RWPE1 (cell line): ENCODE data around the gene NR5A1.

Source experiments
- CTCF ChIA-PET: fragments of 350-600 bp; sonication (Branson Sonifier 250); formaldehyde crosslinking; extraction: SDS; loops from one replicate; lab custom pipeline; 2021; lab: Yijun Ruan, JAX
- POLR2A ChIA-PET: fragments of 400-600 bp; formaldehyde crosslinking; extraction: SDS; loops from one replicate; lab custom pipeline; 2020; ENCODE audit warnings: antibody characterized with exemption; ENCODE audit not compliant: low non-redundant PET; lab: Yijun Ruan, JAX
- DNase-seq: peaks from one replicate; pipeline ENCODE4 v3.0.0; 2012; ENCODE audit warnings: low spot score
- H3K27ac ChIP-seq: fragments of 450-650 bp; 2 replicates; pipeline ENCODE4 v1.5.1; 2017
- TF ChIP-seq, protein P1 (sequence below): fragments of 450-650 bp; conservative IDR thresholded peaks from 2 replicates; pipeline ENCODE4 v1.5.1; 2017; ENCODE audit warnings: low read depth, mild to moderate bottlenecking

NR5A1 gene

DNA sequence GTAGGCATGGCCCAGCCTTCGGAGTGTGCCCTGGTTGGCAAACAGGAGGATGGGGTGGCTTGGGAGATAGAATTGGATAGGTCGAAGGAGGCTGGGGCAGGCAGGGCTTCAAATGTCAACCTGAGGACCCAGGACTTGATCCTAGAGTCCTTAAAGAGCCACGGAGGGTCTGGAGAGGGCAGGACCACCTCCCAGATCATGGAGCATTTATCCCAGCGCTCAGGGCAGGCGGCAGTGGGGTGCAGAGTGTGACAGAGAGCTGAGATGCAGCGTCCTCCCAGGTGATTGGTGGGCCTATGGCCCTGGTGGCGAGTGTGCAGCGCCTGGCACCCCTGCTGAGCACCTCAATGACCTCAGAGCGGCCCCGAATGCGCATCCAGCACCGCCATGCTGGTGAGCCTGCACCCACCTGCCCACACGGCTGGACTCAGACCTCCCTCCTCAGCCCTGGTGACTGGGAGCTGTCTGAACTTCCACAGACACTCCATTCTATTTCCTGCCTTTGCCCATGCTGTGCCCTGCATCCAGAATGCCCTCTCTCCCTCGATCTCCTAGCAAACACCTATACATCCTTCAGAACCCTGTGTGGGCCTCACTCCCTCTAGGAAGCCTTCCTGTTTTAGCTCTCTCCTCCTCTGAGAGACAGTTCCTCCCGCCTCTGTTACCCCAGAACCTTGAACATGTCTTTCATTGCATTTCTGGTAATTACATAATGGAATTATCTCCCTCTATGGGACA lies 50.7 kb downstream of the NR5A1 start:
- CTCF ChIA-PET = interaction anchor here (0.6 to 1.0 kb wide), 2 partner anchors 330 to 392 kb away, joined by 4 to 5 read pairs; no protein-coding TSS in a partner anchor
- POLR2A ChIA-PET = no interaction called here
- TF ChIP-seq, protein P1, sequence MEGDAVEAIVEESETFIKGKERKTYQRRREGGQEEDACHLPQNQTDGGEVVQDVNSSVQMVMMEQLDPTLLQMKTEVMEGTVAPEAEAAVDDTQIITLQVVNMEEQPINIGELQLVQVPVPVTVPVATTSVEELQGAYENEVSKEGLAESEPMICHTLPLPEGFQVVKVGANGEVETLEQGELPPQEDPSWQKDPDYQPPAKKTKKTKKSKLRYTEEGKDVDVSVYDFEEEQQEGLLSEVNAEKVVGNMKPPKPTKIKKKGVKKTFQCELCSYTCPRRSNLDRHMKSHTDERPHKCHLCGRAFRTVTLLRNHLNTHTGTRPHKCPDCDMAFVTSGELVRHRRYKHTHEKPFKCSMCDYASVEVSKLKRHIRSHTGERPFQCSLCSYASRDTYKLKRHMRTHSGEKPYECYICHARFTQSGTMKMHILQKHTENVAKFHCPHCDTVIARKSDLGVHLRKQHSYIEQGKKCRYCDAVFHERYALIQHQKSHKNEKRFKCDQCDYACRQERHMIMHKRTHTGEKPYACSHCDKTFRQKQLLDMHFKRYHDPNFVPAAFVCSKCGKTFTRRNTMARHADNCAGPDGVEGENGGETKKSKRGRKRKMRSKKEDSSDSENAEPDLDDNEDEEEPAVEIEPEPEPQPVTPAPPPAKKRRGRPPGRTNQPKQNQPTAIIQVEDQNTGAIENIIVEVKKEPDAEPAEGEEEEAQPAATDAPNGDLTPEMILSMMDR = no peak
- no peak overlapping the region for H3K27ac ChIP-seq
- no peak for DNase-seq

DNA sequence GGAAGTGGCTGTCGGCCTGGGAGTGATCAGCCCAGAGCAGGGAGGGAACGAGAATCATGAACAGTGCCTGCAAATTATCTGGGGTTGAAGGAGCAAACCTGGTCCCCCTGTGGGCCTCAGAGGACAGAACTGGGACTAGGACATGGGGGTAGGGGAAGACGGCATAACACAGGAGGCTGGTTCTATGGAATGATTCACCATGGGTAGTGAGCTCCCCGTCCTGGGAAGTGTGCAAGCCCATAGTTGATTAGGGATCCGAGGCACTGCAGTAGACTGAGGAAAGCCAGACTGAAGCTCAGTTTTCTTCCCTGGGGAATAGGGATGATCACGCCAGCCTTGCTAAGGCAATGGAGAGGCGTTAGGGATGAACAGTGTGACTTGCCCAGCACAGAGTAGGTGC lies 51.4 kb downstream of the NR5A1 start:
- TF ChIP-seq, protein P1 = no peak
- ChIA-PET POLR2A (no interaction called here), CTCF (interaction anchor here (1.0 kb wide), 1 partner anchor 329 kb away, joined by 4 read pairs; no protein-coding TSS in a partner anchor)
- DNase-seq = no peak
- no peak overlapping the region for H3K27ac ChIP-seq

DNA sequence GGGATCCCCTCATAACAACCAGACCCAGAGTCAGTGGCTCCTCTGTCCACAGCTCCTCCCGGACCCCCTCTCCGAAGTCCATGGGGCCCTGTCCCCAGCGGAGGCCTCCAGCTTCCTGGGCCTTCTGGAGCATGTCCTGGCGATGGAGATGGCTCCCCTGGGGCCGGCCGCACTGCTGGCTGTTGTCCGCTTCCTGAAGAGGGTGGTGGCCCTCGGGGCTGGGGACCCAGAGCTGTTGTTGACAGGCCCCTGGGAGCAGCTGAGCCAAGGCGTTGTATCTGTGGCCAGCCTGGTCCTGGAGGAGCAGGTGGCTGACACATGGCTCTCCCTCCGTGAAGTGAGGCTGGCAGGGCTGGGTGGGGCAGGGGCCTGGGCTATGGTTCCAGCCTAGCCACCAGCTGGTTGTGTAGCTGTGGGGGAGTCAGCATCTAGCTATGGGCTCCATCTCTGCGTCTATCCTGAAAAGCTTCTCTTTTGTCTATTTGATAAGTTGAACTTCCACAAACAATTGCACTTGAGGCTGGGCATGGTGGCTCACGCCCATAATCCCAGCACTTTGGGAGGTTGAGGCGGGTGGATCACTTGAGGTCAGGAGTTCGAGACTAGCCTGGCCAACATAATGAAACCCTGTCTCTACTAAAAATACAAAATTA lies 52.3 kb downstream of the NR5A1 start:
- TF ChIP-seq, protein P1 = no peak
- H3K27ac ChIP-seq = no peak overlapping the region
- POLR2A ChIA-PET = interaction anchor here (0.6 kb wide), 1 partner anchor 15 kb away, joined by 3 read pairs; no protein-coding TSS in a partner anchor
- no peak for DNase-seq
- CTCF ChIA-PET = interaction anchor here (0.6 kb wide), 1 partner anchor 1090 kb away, joined by 3 read pairs; no protein-coding TSS in a partner anchor

DNA sequence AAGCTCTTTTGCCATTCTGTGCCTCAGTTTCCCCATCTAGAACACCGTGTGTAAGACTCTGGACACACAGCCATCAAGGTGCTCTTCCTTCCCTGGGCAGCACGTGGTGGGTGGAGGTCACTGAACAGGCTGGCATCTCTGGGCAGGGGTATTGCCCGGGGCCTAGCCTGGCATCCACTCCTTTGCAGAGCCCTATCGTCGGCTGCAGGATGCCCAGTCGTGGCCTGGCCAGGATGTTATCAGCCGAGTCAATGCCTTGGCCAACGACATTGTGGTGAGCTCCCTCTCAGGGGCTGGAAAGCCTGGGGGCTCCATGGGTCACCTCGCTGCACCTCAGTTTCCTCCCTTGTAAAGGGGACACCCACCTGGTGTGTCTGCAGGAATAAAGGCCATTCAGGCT lies 52.9 kb downstream of the NR5A1 start:
- no peak for DNase-seq
- CTCF ChIA-PET = interaction anchor here (0.6 to 0.9 kb wide), 4 partner anchors 10 to 1776 kb away, joined by 3 to 4 read pairs (median 3); no protein-coding TSS in a partner anchor
- TF ChIP-seq, protein P1 = no peak
- no peak overlapping the region for H3K27ac ChIP-seq
- POLR2A ChIA-PET = no interaction called here

DNA sequence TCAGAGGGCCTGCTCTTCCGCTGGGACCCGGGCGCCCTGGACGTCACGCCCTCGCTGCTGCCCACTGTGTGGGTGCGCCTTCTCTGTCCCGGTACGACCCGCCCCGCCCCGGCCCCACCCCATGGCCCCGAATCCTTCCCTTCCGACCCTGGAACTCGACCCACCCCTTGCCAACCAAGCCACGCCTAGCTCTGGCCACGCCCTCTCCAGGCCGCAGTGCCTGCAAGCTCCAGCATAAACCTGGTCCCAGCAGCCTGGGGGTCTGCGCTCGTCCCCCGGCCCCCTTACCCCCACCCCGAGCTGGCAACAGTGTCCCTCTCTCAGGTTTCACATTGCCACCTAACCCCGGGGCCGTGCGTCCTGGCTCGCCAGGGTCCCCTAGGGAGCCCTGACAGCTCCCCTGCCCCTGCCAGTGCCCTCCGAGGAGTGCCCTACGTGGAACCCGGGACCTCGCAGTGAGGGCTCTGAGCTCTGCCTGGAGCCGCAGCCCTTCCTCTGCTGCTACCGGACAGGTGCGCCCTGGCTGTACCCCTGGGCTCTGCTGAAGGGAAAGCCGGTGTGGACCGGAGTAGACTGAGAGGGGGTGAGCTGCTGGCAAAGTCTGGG lies 53.5 kb downstream of the NR5A1 start:
- ChIA-PET CTCF (interaction anchor here (0.6 to 0.9 kb wide), 3 partner anchors 9 to 1777 kb away, joined by 3 to 4 read pairs (median 3); no protein-coding TSS in a partner anchor), POLR2A (no interaction called here)
- TF ChIP-seq, protein P1 = no peak
- DNase-seq = no peak
- no peak overlapping the region; the same call in 1 of the 2 replicates for H3K27ac ChIP-seq
